B cell (primary cell): ENCODE results near the gene BRMS1. TPM values are rescaled to one million over a fixed set of nuclear protein-coding genes. Genes with fewer than 3 reads are reported as not detected.

Experiments used
- ATAC-seq: fragments of 200-7000 bp; cut with Tn5 transposase; one replicate; pipeline ENCODE4 v1.10.0; 2021; ENCODE audit warnings: low read depth, mild to moderate bottlenecking, moderate number of reproducible peaks, moderate library complexity
- CTCF ChIA-PET: fragments of 350-600 bp; sonication (Branson Sonifier 250); formaldehyde crosslinking; loops from one replicate; lab custom pipeline; 2021; ENCODE audit warnings: antibody characterized with exemption, inconsistent platforms; lab: Charles Lee
- POLR2A ChIA-PET: fragments of 350-600 bp; sonication (Branson Sonifier 250); formaldehyde crosslinking; loops from one replicate; lab custom pipeline; 2021; ENCODE audit warnings: antibody characterized with exemption; lab: Charles Lee
- DNase-seq: peaks from one replicate; pipeline ENCODE4 v3.0.0; 2013
- H2AFZ ChIP-seq: 2 replicates; pipeline ENCODE4 v1.6.1; 2012; ENCODE audit warnings: mild to moderate bottlenecking, low read depth, low read length; ENCODE audit not compliant: insufficient read depth, poor library complexity, severe bottlenecking
- H3K27ac ChIP-seq, 2 donors: 1 replicate in 1 of 2; 2 replicates in 1 of 2; pipeline ENCODE4 v1.5.1; 2012 to 2013; ENCODE audit warnings: low read length in 2 of 2, mild to moderate bottlenecking in 2 of 2, moderate library complexity in 1 of 2
- H3K27me3 ChIP-seq, 4 experiments: fragments of 200-600 bp in 1 of 4; sonication (generic) in 1 of 4; replicated peaks in 1 of 4; 1 replicate in 2 of 4; 2 replicates in 2 of 4; pipeline versions ENCODE4 v1.6.1 to v1.7.0; 2013 to 2016; ENCODE audit warnings: low read length in 3 of 4, mild to moderate bottlenecking in 2 of 4, mixed read lengths in 1 of 4, moderate library complexity in 1 of 4; ENCODE audit not compliant: insufficient read depth in 4 of 4, control insufficient read depth in 3 of 4; ENCODE audit errors: control extremely low read depth in 1 of 4
- H3K36me3 ChIP-seq, 2 experiments: replicated peaks in 1 of 2; 1 replicate in 1 of 2; 2 replicates in 1 of 2; pipeline versions ENCODE4 v1.6.1 to v1.7.1; 2013; ENCODE audit warnings: low read length in 1 of 2; ENCODE audit not compliant: insufficient read depth in 2 of 2, control insufficient read depth in 1 of 2; ENCODE audit errors: control extremely low read depth in 1 of 2, extremely low read depth in 1 of 2
- H3K4me1 ChIP-seq, 2 donors: fragments of 200-600 bp in 1 of 2; sonication (generic) in 1 of 2; 1 replicate in 1 of 2; 2 replicates in 1 of 2; pipeline versions ENCODE4 v1.5.1 to v1.6.1; 2013 to 2017; ENCODE audit warnings: low read length in 2 of 2; ENCODE audit not compliant: control insufficient read depth in 2 of 2, insufficient read depth in 2 of 2
- H3K4me2 ChIP-seq: replicated peaks from 2 replicates; pipeline ENCODE3; 2012; ENCODE audit warnings: mild to moderate bottlenecking, low read depth, low read length; ENCODE audit not compliant: poor library complexity, severe bottlenecking
- H3K4me3 ChIP-seq, 5 experiments: fragments of 200-600 bp in 1 of 5; sonication (generic) in 1 of 5; 1 replicate in 3 of 5; 2 replicates in 2 of 5; pipeline versions ENCODE4 v1.5.1 to v1.7.0; 2011 to 2016; ENCODE audit warnings: low read length in 4 of 5, mild to moderate bottlenecking in 4 of 5, low read depth in 2 of 5, control low read depth in 1 of 5, moderate library complexity in 1 of 5; ENCODE audit not compliant: insufficient read depth in 1 of 5; ENCODE audit errors: control extremely low read depth in 1 of 5, extremely low read depth in 1 of 5
- H3K79me2 ChIP-seq: fragments of 200-600 bp; sonication (generic); one replicate; pipeline ENCODE4 v1.6.0; 2016; ENCODE audit warnings: low read length; ENCODE audit not compliant: control insufficient read depth, insufficient read depth
- H3K9ac ChIP-seq: fragments of 200-600 bp; sonication (generic); 2 replicates; pipeline ENCODE4 v1.6.1; 2017; ENCODE audit warnings: mild to moderate bottlenecking, low read length, moderate library complexity
- H3K9me3 ChIP-seq, 3 donors: one replicate each; pipeline versions ENCODE4 v1.6.1 to v1.7.1; 2013; ENCODE audit warnings: low read length in 2 of 3; ENCODE audit not compliant: control insufficient read depth in 2 of 3, insufficient read depth in 1 of 3; ENCODE audit errors: control extremely low read depth in 1 of 3
- H4K20me1 ChIP-seq: 2 replicates; pipeline ENCODE4 v1.6.0; 2012; ENCODE audit warnings: mild to moderate bottlenecking, low read length; ENCODE audit not compliant: insufficient read depth, control insufficient read depth, poor library complexity, severe bottlenecking
- H3K27ac Mint-ChIP-seq: one replicate; pipeline ENCODE4 v1.8.0; 2021; ENCODE audit warnings: mixed read lengths
- H3K27me3 Mint-ChIP-seq: one replicate; pipeline ENCODE4 v1.8.0; 2021; ENCODE audit warnings: mixed read lengths
- H3K4me1 Mint-ChIP-seq: one replicate; pipeline ENCODE4 v1.8.0; 2021; ENCODE audit warnings: mixed read lengths
- H3K4me3 Mint-ChIP-seq: one replicate; pipeline ENCODE4 v1.8.0; 2021; ENCODE audit warnings: mixed read lengths
- H3K9me3 Mint-ChIP-seq: one replicate; pipeline ENCODE4 v1.8.0; 2022; ENCODE audit warnings: mixed read lengths; ENCODE audit not compliant: insufficient read depth
- EZH2 ChIP-seq: IDR thresholded peaks from 2 replicates; pipeline ENCODE4 v1.6.1; 2012; ENCODE audit warnings: borderline replicate concordance, low read depth, mild to moderate bottlenecking, moderate library complexity, low read length; ENCODE audit not compliant: insufficient read depth, poor library complexity, severe bottlenecking
- WGBS: methylation state at CpG from one replicate; pipeline ENCODE4 v1.1.5; 2013; ENCODE audit warnings: missing lambda C conversion rate; ENCODE audit not compliant: insufficient coverage; 5-methylcytosine and 5-hydroxymethylcytosine counted together
- intact Hi-C: fragments of 100-400 bp; cut with micrococcal nuclease; formaldehyde crosslinking; loops from one replicate; pipeline ENCODE4 v1.10.0; 2022
- polyA plus RNA-seq: library from polyadenylated mRNA; depleted of rRNA; stranded (reverse); fragments of >200 nt; gene quantifications from 2 replicates; pipeline ENCODE4 v1.2.3, GENCODE V29; 2012
- total RNA-seq, 2 donors: library from RNA; stranded (reverse); fragments of 120-200 nt in 1 of 2; gene quantifications; 1 replicate in 1 of 2; 2 replicates in 1 of 2; pipeline versions ENCODE4 v1.2.3 to v1.2.4, GENCODE V29; 2013 to 2022
- TF ChIP-seq, protein P1 (sequence below): fragments of 200-600 bp; IDR thresholded peaks from one replicate; pipeline ENCODE4 v1.8.0; 2022; ENCODE audit warnings: antibody characterized with exemption, mild to moderate bottlenecking

Gene BRMS1
- total and polyA plus RNA-seq, 2 donors (not counting 1 experiment from before 2014, with no cell fraction given) = 51.2 to 58.3 TPM

DNA sequence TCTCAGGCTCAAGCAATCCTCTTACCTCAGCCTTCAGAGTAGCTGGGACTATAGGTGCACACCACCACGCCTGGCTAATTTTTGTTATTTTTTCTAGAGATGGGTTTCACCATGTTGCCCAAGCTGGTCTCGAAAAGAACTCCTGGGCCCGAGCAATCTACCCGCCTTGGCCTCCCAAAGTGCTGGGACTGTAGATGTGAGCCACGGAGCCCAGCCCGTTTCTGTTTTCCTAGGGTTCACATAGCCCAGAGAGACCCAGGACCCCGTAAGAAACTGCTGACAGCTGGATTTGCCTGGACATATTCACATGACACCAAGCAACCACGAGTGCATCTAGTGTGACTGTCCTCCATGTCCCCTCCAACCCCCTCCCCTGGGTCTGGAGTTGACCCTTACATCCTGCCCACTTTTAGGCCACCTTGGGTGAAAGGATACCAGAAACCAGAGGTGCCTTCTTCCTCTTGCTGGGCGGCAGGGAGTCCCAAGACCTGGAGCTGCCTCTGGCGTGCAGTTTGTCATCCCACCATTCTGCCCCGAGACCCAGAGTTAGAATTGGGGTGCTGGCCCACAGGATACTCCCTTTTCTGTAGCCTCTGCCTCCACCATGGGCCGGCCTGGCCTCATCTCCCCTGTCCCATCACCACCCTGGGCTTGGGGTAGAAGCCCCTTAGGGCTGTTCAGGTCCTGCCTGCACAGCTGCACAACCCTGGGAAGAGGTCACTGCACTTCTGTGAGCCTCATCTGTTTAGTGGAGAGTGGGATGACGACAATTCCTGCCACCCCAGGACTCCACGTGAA lies 5.0 kb downstream of the BRMS1 start:
- H3K4me1 Mint-ChIP-seq = peaks cover 41% of the 10 kb centered on the region
- DNase-seq (no peak), ATAC-seq (no peak)
- Histone ChIP-seq H4K20me1 (peaks cover 53% of the 10 kb centered on the region), H3K9ac (no peak overlapping the region), H3K36me3 (peaks cover 0 to 49% of the 10 kb centered on the region in 2 experiments), H3K4me1 (peaks cover 22 to 40% of the 10 kb centered on the region in 2 donors), H3K79me2 (peaks cover 28% of the 10 kb centered on the region), H3K27me3 (peaks cover 0 to 9% (median 3%) of the 10 kb centered on the region in 4 experiments), H3K4me2 (no peak overlapping the region), H2AFZ (no peak overlapping the region), H3K4me3 (no peak overlapping the region), H3K27ac (no peak overlapping the region), H3K9me3 (no peaks in the 10 kb centered on the region)
- no peak overlapping the region for H3K4me3 Mint-ChIP-seq
- 84% methylated on average over 14 of the region's 14 CpGs for WGBS
- H3K9me3 Mint-ChIP-seq = no peaks in the 10 kb centered on the region
- intact Hi-C loops = no loop called here
- TF ChIP-seq, protein P1, sequence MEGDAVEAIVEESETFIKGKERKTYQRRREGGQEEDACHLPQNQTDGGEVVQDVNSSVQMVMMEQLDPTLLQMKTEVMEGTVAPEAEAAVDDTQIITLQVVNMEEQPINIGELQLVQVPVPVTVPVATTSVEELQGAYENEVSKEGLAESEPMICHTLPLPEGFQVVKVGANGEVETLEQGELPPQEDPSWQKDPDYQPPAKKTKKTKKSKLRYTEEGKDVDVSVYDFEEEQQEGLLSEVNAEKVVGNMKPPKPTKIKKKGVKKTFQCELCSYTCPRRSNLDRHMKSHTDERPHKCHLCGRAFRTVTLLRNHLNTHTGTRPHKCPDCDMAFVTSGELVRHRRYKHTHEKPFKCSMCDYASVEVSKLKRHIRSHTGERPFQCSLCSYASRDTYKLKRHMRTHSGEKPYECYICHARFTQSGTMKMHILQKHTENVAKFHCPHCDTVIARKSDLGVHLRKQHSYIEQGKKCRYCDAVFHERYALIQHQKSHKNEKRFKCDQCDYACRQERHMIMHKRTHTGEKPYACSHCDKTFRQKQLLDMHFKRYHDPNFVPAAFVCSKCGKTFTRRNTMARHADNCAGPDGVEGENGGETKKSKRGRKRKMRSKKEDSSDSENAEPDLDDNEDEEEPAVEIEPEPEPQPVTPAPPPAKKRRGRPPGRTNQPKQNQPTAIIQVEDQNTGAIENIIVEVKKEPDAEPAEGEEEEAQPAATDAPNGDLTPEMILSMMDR = no peak
- no peak for TF ChIP-seq EZH2
- no peaks in the 10 kb centered on the region for H3K27me3 Mint-ChIP-seq
- ChIA-PET POLR2A (interaction anchor here (0.7 kb wide), 1 partner anchor 8 kb away, joined by 3 read pairs; no protein-coding TSS in a partner anchor), CTCF (interaction anchor here (1.0 to 3.1 kb wide), 3 partner anchors 10 to 46 kb away, joined by 3 to 13 read pairs (median 4); no protein-coding TSS in a partner anchor)
- H3K27ac Mint-ChIP-seq = no peak overlapping the region

GRCh38 chr11:66339162-66339675 lies 5.7 kb downstream of the BRMS1 start:
- H3K9me3 ChIP-seq = no peaks in the 10 kb centered on the region
- peaks cover 0 to 49% of the 10 kb centered on the region in 2 experiments for H3K36me3 ChIP-seq
- no peak overlapping the region for H3K9ac ChIP-seq
- H3K79me2 ChIP-seq = peaks cover 22% of the 10 kb centered on the region
- no peaks in the 10 kb centered on the region for H3K9me3 Mint-ChIP-seq
- H3K27ac Mint-ChIP-seq = no peak overlapping the region
- H2AFZ ChIP-seq = no peak overlapping the region
- H3K4me2 ChIP-seq = no peak overlapping the region
- 97% methylated on average over 5 of the region's 6 CpGs for WGBS
- no peak overlapping the region for H3K27ac ChIP-seq
- intact Hi-C loops = no loop called here
- peaks cover 48% of the 10 kb centered on the region for H4K20me1 ChIP-seq
- no peak for DNase-seq
- no peaks in the 10 kb centered on the region for H3K27me3 Mint-ChIP-seq
- TF ChIP-seq EZH2 = no peak
- TF ChIP-seq, protein P1 = no peak
- H3K4me3 ChIP-seq = no peak overlapping the region
- H3K4me1 Mint-ChIP-seq = peaks cover 35% of the 10 kb centered on the region
- H3K27me3 ChIP-seq = peaks cover 0 to 9% (median 3%) of the 10 kb centered on the region in 4 experiments
- H3K4me3 Mint-ChIP-seq = no peak overlapping the region
- ChIA-PET POLR2A (interaction anchor here (0.7 kb wide), 1 partner anchor 9 kb away, joined by 3 read pairs; no protein-coding TSS in a partner anchor), CTCF (interaction anchor here (1.0 kb wide), 1 partner anchor 47 kb away, joined by 3 read pairs; no protein-coding TSS in a partner anchor)
- no peak for ATAC-seq
- peaks cover 19 to 36% of the 10 kb centered on the region in 2 donors for H3K4me1 ChIP-seq
